ENCODE results near the gene C5. TPM values are rescaled to one million over a fixed set of nuclear protein-coding genes. Genes with fewer than 3 reads are reported as not detected.
"Not testable (repeated sequence)": the region's sequence is repeated elsewhere in the genome, so short reads cannot be mapped to it uniquely, and the experiment has no call there.

C5 gene
- total and polyA plus RNA-seq, 4 donors = 4.5 to 9.7 (median 7.4) TPM

DNA sequence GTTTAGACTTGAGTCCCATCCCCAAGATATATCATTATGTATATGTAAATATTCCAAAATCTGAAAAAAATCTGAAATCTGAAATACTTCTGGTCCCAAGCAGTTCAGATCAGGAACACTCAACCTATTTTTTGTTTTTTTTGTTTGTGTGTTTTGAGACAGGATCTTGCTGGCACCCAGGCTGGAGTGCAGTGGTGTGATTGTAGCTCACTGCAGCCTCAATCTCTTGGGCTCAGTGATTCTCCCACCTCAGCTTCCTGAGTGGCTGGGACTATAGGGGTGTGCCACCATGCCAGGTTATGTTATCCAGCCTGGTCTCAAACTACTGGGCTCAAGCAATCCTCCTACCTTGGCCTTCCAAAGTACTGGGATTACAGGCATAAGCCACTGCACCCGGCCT is 72.8 kb downstream of the C5 start:
- H3K36me3 ChIP-seq (ENCODE audit: control insufficient read depth, insufficient read depth, low read length) = no peaks in the 10 kb centered on the region
- no peaks in the 10 kb centered on the region for H3K27me3 ChIP-seq (ENCODE audit: control insufficient read depth, insufficient read depth, low read length)
- H3K9me3 ChIP-seq (ENCODE audit: control insufficient read depth, insufficient read depth, low read length) = no peaks in the 10 kb centered on the region
- H3K4me3 ChIP-seq (ENCODE audit: low read depth, low read length) = no peak overlapping the region
- H3K4me1 ChIP-seq (ENCODE audit: control insufficient read depth, insufficient read depth, low read length) = no peaks in the 10 kb centered on the region
- WGBS (ENCODE audit: insufficient coverage) = no CpG with 5 or more reads among the region's 1 CpG
- no peak overlapping the region for H3K27ac ChIP-seq (ENCODE audit: low read depth, low read length)
- DNase-seq (ENCODE audit: low read depth in 4 of 6, low spot score in 6 of 6) = no peak

DNA sequence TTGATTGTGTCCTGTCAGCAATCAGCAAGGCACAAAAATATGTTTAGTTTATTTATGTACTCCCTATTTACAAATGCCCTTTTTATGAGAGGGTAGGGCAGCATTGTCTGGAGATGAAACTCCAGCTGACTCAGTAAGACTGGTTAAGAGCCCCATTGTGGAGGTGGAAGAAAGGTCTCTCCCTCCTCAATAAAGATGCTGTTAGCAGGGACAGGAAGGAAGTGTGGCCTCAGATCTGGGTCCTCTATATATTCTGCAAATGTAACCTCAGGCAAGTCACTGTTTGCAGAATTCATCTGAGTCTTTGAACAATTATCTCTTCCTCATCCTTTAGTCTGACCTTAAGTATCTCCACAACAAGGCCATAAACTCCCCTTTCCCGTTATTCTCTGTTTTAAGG is 75.2 kb downstream of the C5 start:
- no CpG with 5 or more reads among the region's 1 CpG for WGBS (ENCODE audit: insufficient coverage)
- peak in 2 of 6 donors; percentile 9 to 14 for DNase-seq (ENCODE audit: low read depth in 4 of 6, low spot score in 6 of 6)
- Histone ChIP-seq H3K27ac (ENCODE audit: low read depth, low read length) (no peak overlapping the region), H3K4me3 (ENCODE audit: low read depth, low read length) (no peak overlapping the region), H3K27me3 (ENCODE audit: control insufficient read depth, insufficient read depth, low read length) (no peaks in the 10 kb centered on the region), H3K4me1 (ENCODE audit: control insufficient read depth, insufficient read depth, low read length) (no peaks in the 10 kb centered on the region), H3K9me3 (ENCODE audit: control insufficient read depth, insufficient read depth, low read length) (no peaks in the 10 kb centered on the region), H3K36me3 (ENCODE audit: control insufficient read depth, insufficient read depth, low read length) (no peaks in the 10 kb centered on the region)

DNA sequence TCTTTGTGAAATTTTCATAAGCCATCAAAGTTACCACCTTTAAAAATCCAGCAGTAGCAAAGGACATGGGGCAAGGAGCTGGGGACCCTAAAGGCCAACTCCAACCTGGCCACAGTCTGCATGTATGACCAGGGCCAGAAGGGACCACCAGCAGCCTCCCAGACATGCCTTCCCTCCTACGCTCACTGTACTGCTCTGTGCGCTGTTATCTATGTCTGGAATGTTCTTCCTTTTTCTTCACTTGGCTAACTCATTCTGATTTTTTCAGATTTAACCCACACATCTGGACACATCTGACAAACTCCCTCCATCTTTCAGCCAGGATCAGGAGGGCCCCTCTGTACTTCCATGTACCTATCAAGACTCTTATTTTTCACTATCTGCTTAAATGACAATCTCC is 75.9 kb downstream of the C5 start:
- H3K27ac ChIP-seq (ENCODE audit: low read depth, low read length) = no peak overlapping the region
- 92% methylated on average over 2 of the region's 2 CpGs for WGBS (ENCODE audit: insufficient coverage)
- no peaks in the 10 kb centered on the region for H3K4me1 ChIP-seq (ENCODE audit: control insufficient read depth, insufficient read depth, low read length)
- no peaks in the 10 kb centered on the region for H3K9me3 ChIP-seq (ENCODE audit: control insufficient read depth, insufficient read depth, low read length)
- DNase-seq (ENCODE audit: low read depth in 4 of 6, low spot score in 6 of 6) = no peak
- H3K27me3 ChIP-seq (ENCODE audit: control insufficient read depth, insufficient read depth, low read length) = no peaks in the 10 kb centered on the region
- H3K36me3 ChIP-seq (ENCODE audit: control insufficient read depth, insufficient read depth, low read length) = no peaks in the 10 kb centered on the region
- no peak overlapping the region for H3K4me3 ChIP-seq (ENCODE audit: low read depth, low read length)

DNA sequence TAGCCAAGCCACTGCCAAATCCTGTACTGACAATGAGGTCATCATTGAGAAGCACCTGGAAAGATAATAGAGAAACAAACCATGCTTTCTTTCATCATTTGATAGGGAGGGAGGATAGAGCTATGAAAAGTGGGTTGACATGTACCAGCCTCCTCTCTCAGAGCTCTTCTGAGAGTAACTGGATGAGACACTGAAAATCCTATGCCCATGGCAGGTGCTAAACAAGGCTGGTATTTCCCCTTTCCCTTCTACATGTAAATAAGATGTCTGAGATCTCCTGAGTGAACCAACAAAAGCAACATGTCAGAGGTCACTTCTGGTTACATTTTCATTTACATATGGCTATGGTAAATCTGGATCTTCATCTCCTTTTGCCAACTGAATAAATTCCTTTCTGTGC is 78.1 kb downstream of the C5 start:
- H3K27me3 ChIP-seq (ENCODE audit: control insufficient read depth, insufficient read depth, low read length) = peaks cover 2% of the 10 kb centered on the region
- no peaks in the 10 kb centered on the region for H3K36me3 ChIP-seq (ENCODE audit: control insufficient read depth, insufficient read depth, low read length)
- no peak overlapping the region for H3K4me3 ChIP-seq (ENCODE audit: low read depth, low read length)
- H3K9me3 ChIP-seq (ENCODE audit: control insufficient read depth, insufficient read depth, low read length) = no peaks in the 10 kb centered on the region
- no peak overlapping the region for H3K27ac ChIP-seq (ENCODE audit: low read depth, low read length)
- H3K4me1 ChIP-seq (ENCODE audit: control insufficient read depth, insufficient read depth, low read length) = peaks cover under 1% of the 10 kb centered on the region
- DNase-seq (ENCODE audit: low read depth in 4 of 6, low spot score in 6 of 6) = no peak

DNA sequence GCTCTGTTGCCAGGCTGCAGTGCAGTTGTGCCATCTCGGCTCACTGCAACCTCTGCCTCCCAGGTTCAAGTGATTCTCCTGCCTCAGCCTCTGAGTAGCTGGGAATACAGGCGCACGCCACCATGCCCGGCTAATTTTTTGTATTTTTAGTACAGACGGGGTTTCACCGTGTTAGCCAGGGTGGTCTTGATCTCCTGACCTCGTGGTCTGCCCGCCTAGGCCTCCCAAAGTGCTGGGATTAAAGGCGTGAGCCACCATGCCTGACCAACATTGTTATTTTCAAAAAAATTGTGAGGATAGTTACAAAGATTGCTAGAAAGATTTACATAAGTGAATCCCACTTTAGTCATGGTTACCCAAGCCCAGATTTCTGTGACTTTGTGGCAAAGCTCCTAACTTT is 78.6 kb downstream of the C5 start:
- not testable (repeated sequence) for DNase-seq (ENCODE audit: low read depth in 4 of 6, low spot score in 6 of 6); H3K27me3 ChIP-seq (ENCODE audit: control insufficient read depth, insufficient read depth, low read length); H3K36me3 ChIP-seq (ENCODE audit: control insufficient read depth, insufficient read depth, low read length); H3K9me3 ChIP-seq (ENCODE audit: control insufficient read depth, insufficient read depth, low read length); H3K4me3 ChIP-seq (ENCODE audit: low read depth, low read length); H3K27ac ChIP-seq (ENCODE audit: low read depth, low read length); H3K4me1 ChIP-seq (ENCODE audit: control insufficient read depth, insufficient read depth, low read length)
- 91% methylated on average over 8 of the region's 9 CpGs for WGBS (ENCODE audit: insufficient coverage)

DNA sequence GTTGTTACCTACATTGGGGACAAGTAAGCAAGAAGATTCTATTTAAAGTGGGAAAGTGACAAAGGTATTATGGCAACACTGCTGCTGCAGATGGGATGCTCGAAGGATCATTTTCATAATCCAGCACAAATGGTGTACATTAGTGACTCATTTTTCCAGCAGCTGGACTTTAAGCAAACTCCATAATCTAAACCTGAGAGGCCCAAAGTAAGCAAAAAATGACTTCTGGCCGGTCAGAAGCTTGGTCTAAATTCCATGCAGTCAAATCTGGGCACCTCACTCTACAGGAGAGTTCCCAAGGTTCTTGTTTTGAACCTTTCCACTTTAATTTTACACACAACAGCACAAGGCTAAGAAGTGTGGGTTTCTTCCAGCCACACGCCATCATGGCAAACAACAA is 79.8 kb downstream of the C5 start:
- Histone ChIP-seq H3K36me3 (ENCODE audit: control insufficient read depth, insufficient read depth, low read length) (no peaks in the 10 kb centered on the region), H3K27ac (ENCODE audit: low read depth, low read length) (no peak overlapping the region), H3K4me1 (ENCODE audit: control insufficient read depth, insufficient read depth, low read length) (peaks cover 9% of the 10 kb centered on the region), H3K9me3 (ENCODE audit: control insufficient read depth, insufficient read depth, low read length) (no peaks in the 10 kb centered on the region), H3K27me3 (ENCODE audit: control insufficient read depth, insufficient read depth, low read length) (peaks cover 2% of the 10 kb centered on the region), H3K4me3 (ENCODE audit: low read depth, low read length) (no peak overlapping the region)
- WGBS (ENCODE audit: insufficient coverage) = 83% methylated on average over 1 of the region's 3 CpGs
- DNase-seq (ENCODE audit: low read depth in 4 of 6, low spot score in 6 of 6) = no peak

DNA sequence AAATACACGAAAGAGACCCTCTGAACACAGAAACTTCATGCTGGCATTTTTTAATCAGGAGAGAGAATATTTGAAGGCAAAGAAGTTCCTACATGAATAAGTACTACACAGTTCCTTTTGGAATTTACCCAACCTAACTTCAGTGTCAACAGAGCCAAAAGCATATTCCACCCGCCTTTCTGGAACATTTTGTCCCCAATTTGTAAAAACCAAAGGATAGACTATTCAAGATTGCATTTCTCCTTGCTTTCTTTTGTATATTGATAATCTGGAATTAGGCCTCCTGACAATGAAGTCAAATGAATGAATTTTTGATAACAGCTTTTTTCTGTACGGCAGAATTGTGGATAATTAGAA is 84.1 kb downstream of the C5 start:
- Histone ChIP-seq H3K4me3 (ENCODE audit: low read depth, low read length) (no peak overlapping the region), H3K36me3 (ENCODE audit: control insufficient read depth, insufficient read depth, low read length) (no peaks in the 10 kb centered on the region), H3K9me3 (ENCODE audit: control insufficient read depth, insufficient read depth, low read length) (no peaks in the 10 kb centered on the region), H3K27me3 (ENCODE audit: control insufficient read depth, insufficient read depth, low read length) (peaks cover 2% of the 10 kb centered on the region), H3K27ac (ENCODE audit: low read depth, low read length) (peak overlapping the region; percentile 55), H3K4me1 (ENCODE audit: control insufficient read depth, insufficient read depth, low read length) (peaks cover 14% of the 10 kb centered on the region)
- no CpG with 5 or more reads among the region's 3 CpGs for WGBS (ENCODE audit: insufficient coverage)
- DNase-seq (ENCODE audit: low read depth in 4 of 6, low spot score in 6 of 6) = no peak

DNA sequence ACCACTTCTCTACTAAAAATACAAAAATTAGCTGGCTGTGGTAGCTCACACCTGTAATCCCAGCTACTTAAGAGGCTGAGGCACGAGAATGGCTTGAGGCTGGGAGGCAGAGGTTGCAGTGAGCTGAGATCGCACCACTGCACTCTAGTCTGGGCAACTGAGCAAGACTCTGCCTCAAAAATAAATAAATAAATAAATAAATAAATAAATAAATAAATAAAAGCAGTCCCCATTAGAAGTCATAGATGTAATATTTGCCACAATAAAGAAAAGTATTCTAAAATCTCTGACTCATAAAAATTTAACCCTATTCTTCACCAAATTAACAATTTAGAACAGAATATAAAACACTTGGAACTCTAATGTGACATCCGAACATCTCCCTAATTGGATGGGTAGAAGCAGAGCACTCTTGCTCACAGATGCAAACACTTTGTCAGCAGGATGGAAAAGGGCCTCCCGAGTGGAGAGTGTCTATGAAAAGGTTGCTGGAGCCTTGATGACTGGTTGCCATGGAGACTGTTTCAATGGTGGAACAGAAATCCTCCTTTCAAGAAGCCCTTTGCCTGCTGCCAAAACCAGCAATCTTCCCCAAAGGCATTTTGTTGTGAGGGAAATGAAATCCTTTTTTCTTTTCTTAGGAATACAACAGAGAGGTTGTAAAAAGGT is 84.6 kb downstream of the C5 start:
- WGBS (ENCODE audit: insufficient coverage) = no CpG with 5 or more reads among the region's 4 CpGs
- Histone ChIP-seq H3K4me1 (ENCODE audit: control insufficient read depth, insufficient read depth, low read length) (peaks cover 14% of the 10 kb centered on the region), H3K27ac (ENCODE audit: low read depth, low read length) (peak overlapping the region; percentile 55), H3K4me3 (ENCODE audit: low read depth, low read length) (no peak overlapping the region), H3K9me3 (ENCODE audit: control insufficient read depth, insufficient read depth, low read length) (no peaks in the 10 kb centered on the region), H3K36me3 (ENCODE audit: control insufficient read depth, insufficient read depth, low read length) (no peaks in the 10 kb centered on the region), H3K27me3 (ENCODE audit: control insufficient read depth, insufficient read depth, low read length) (peaks cover 2% of the 10 kb centered on the region)
- DNase-seq (ENCODE audit: low read depth in 4 of 6, low spot score in 6 of 6) = peak; percentile 83 to 98 (median 91)

DNA sequence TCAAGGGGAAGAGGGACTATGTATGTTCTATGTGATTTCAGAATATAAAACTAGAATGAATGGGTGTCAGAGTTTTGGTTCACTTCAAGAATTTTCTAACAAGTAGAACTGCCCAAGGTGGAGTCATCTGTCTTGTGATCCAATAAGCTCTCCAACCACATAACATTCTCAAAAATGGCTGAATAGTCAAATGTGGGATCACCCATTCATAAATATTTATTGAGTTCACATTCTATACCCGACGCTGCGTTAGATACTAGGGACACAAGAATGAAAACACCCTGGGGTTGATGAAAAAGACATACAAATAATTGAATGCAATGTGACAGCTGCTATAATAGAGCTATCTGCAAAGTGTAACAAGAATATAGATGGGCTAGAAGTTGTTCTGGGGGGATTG is 88.1 kb downstream of the C5 start:
- no peak for DNase-seq (ENCODE audit: low read depth in 4 of 6, low spot score in 6 of 6)
- no peaks in the 10 kb centered on the region for H3K27me3 ChIP-seq (ENCODE audit: control insufficient read depth, insufficient read depth, low read length)
- WGBS (ENCODE audit: insufficient coverage) = no CpG with 5 or more reads among the region's 3 CpGs
- no peak overlapping the region for H3K27ac ChIP-seq (ENCODE audit: low read depth, low read length)
- H3K36me3 ChIP-seq (ENCODE audit: control insufficient read depth, insufficient read depth, low read length) = no peaks in the 10 kb centered on the region
- no peaks in the 10 kb centered on the region for H3K9me3 ChIP-seq (ENCODE audit: control insufficient read depth, insufficient read depth, low read length)
- peaks cover 14% of the 10 kb centered on the region for H3K4me1 ChIP-seq (ENCODE audit: control insufficient read depth, insufficient read depth, low read length)
- no peak overlapping the region for H3K4me3 ChIP-seq (ENCODE audit: low read depth, low read length)

DNA sequence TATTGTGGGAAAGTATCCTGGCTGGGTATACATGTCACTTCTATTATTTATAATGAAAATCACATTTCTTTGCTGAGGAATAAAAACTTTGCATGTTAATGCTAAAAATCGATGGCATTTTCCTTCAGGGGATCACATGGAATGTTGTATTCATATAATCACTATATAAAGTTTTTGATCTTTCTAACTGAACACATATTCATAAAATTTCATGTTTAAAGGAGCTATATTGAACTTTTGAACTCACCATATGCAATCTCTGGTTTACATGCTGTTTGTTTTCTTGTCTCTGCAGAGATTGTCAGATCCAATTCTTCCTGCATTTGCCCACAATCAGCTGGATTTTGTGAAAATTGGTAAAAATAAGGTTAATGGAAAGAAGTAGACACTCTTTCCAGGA is 90.1 kb downstream of the C5 start:
- H3K36me3 ChIP-seq (ENCODE audit: control insufficient read depth, insufficient read depth, low read length) = no peaks in the 10 kb centered on the region
- H3K9me3 ChIP-seq (ENCODE audit: control insufficient read depth, insufficient read depth, low read length) = no peaks in the 10 kb centered on the region
- no peak overlapping the region for H3K27ac ChIP-seq (ENCODE audit: low read depth, low read length)
- H3K4me1 ChIP-seq (ENCODE audit: control insufficient read depth, insufficient read depth, low read length) = peaks cover 3% of the 10 kb centered on the region
- no peak for DNase-seq (ENCODE audit: low read depth in 4 of 6, low spot score in 6 of 6)
- H3K27me3 ChIP-seq (ENCODE audit: control insufficient read depth, insufficient read depth, low read length) = no peaks in the 10 kb centered on the region
- H3K4me3 ChIP-seq (ENCODE audit: low read depth, low read length) = no peak overlapping the region
- no CpG with 5 or more reads among the region's 1 CpG for WGBS (ENCODE audit: insufficient coverage)

Measured in spinal cord (tissue), 10 donors.